WTC11 (cell line): ENCODE measurements around the gene TNFRSF11A. TPM values are rescaled to one million over a fixed set of nuclear protein-coding genes. Genes with fewer than 3 reads are reported as not detected.

ENCODE experiments used
- ATAC-seq: fragments of 200-7000 bp; cut with Tn5 transposase; 2 replicates; pipeline ENCODE4 v1.10.0; 2021; ENCODE audit warnings: mild to moderate bottlenecking, moderate library complexity
- CTCF ChIA-PET: fragments of 300-600 bp; sonication (Branson Sonifier 250); formaldehyde crosslinking; loops from one replicate; lab custom pipeline; 2021; ENCODE audit warnings: antibody characterized with exemption; lab: Charles Lee
- POLR2A ChIA-PET: fragments of 350-600 bp; sonication (Branson Sonifier 250); formaldehyde crosslinking; loops from one replicate; lab custom pipeline; 2021; ENCODE audit warnings: antibody characterized with exemption; lab: Charles Lee
- DNase-seq: peaks from one replicate; pipeline ENCODE4 v3.0.0; 2021; ENCODE audit warnings: low spot score
- H3K27ac Mint-ChIP-seq: 2 replicates; pipeline ENCODE4 v1.8.0; 2021; ENCODE audit warnings: mixed read lengths
- H3K27me3 Mint-ChIP-seq: 2 replicates; pipeline ENCODE4 v1.8.0; 2021; ENCODE audit warnings: low read depth, mild to moderate bottlenecking, moderate library complexity, mixed read lengths
- H3K36me3 Mint-ChIP-seq: 2 replicates; pipeline ENCODE4 v1.8.0; 2021; ENCODE audit warnings: mixed read lengths
- H3K4me1 Mint-ChIP-seq: 2 replicates; pipeline ENCODE4 v1.8.0; 2022; ENCODE audit warnings: mixed read lengths
- H3K4me3 Mint-ChIP-seq: 2 replicates; pipeline ENCODE4 v1.8.0; 2021; ENCODE audit warnings: mild to moderate bottlenecking, moderate library complexity, mixed read lengths
- H3K9me3 Mint-ChIP-seq: 2 replicates; pipeline ENCODE4 v1.8.0; 2021; ENCODE audit warnings: mixed read lengths
- AFF4 ChIP-seq: sonication (generic); formaldehyde crosslinking; IDR thresholded peaks from 2 replicates; pipeline ENCODE4 v1.8.1; 2023; ENCODE audit warnings: mild to moderate bottlenecking, missing genetic modification reagents, borderline replicate concordance
- ATF3 ChIP-seq: sonication (generic); formaldehyde crosslinking; conservative IDR thresholded peaks from 2 replicates; pipeline ENCODE4 v1.8.1; 2022; ENCODE audit warnings: mild to moderate bottlenecking, missing genetic modification reagents
- CREM ChIP-seq: sonication (generic); formaldehyde crosslinking; IDR thresholded peaks from 2 replicates; pipeline ENCODE4 v1.8.1; 2022; ENCODE audit warnings: mild to moderate bottlenecking, missing genetic modification reagents, moderate library complexity
- CTCF ChIP-seq: fragments of 200-600 bp; IDR thresholded peaks from 2 replicates; pipeline ENCODE4 v1.8.0; 2022; ENCODE audit warnings: antibody characterized with exemption
- ETV6 ChIP-seq: sonication (generic); formaldehyde crosslinking; IDR thresholded peaks from 2 replicates; pipeline ENCODE4 v1.8.1; 2022; ENCODE audit warnings: mild to moderate bottlenecking, missing genetic modification reagents
- GABPB1 ChIP-seq: sonication (generic); formaldehyde crosslinking; IDR thresholded peaks from 2 replicates; pipeline ENCODE4 v1.8.1; 2023; ENCODE audit warnings: mild to moderate bottlenecking, missing genetic modification reagents
- MLX ChIP-seq: sonication (generic); formaldehyde crosslinking; IDR thresholded peaks from 2 replicates; pipeline ENCODE4 v1.8.1; 2023; ENCODE audit warnings: mild to moderate bottlenecking, missing genetic modification reagents, moderate library complexity
- MXD4 ChIP-seq: fragments of 250-450 bp; sonication (Bioruptor Pico); IDR thresholded peaks from 2 replicates; pipeline ENCODE4 v1.8.0; 2021; ENCODE audit warnings: mild to moderate bottlenecking, moderate library complexity, borderline replicate concordance
- NFATC4 ChIP-seq: fragments of 250-450 bp; sonication (Bioruptor Pico); IDR thresholded peaks from 2 replicates; pipeline ENCODE4 v1.9.0; 2021; ENCODE audit warnings: mild to moderate bottlenecking
- NR2C2 ChIP-seq: sonication (generic); formaldehyde crosslinking; IDR thresholded peaks from 2 replicates; pipeline ENCODE4 v1.8.0; 2022; ENCODE audit warnings: mild to moderate bottlenecking, missing genetic modification reagents
- PREB ChIP-seq: sonication (generic); formaldehyde crosslinking; IDR thresholded peaks from 2 replicates; pipeline ENCODE4 v1.8.1; 2022; ENCODE audit warnings: mild to moderate bottlenecking, missing genetic modification reagents, moderate library complexity, borderline replicate concordance
- PRRX2 ChIP-seq: fragments of 250-450 bp; sonication (Bioruptor Pico); IDR thresholded peaks from 2 replicates; pipeline ENCODE4 v1.8.0; 2021; ENCODE audit warnings: mild to moderate bottlenecking
- SP1 ChIP-seq: sonication (generic); formaldehyde crosslinking; conservative IDR thresholded peaks from 2 replicates; pipeline ENCODE4 v1.8.1; 2022; ENCODE audit warnings: missing genetic modification reagents
- STAT6 ChIP-seq: sonication (generic); formaldehyde crosslinking; conservative IDR thresholded peaks from 2 replicates; pipeline ENCODE4 v1.8.1; 2023; ENCODE audit warnings: mild to moderate bottlenecking, low read depth, missing genetic modification reagents, moderate library complexity
- TCF7 ChIP-seq: sonication (generic); formaldehyde crosslinking; IDR thresholded peaks from 2 replicates; pipeline ENCODE4 v1.8.0; 2022; ENCODE audit warnings: mild to moderate bottlenecking, low read depth, missing genetic modification reagents, moderate library complexity
- ZBTB21 ChIP-seq: sonication (generic); formaldehyde crosslinking; IDR thresholded peaks from 2 replicates; pipeline ENCODE4 v1.8.1; 2023; ENCODE audit warnings: mild to moderate bottlenecking, missing genetic modification reagents, borderline replicate concordance
- ZNF121 ChIP-seq: sonication (generic); formaldehyde crosslinking; IDR thresholded peaks from 2 replicates; pipeline ENCODE4 v1.8.0; 2023; ENCODE audit warnings: missing genetic modification reagents
- ZNF219 ChIP-seq: sonication (generic); formaldehyde crosslinking; IDR thresholded peaks from 2 replicates; pipeline ENCODE4 v1.8.0; 2023; ENCODE audit warnings: missing genetic modification reagents, mild to moderate bottlenecking, borderline replicate concordance
- ZNF671 ChIP-seq: fragments of 250-450 bp; sonication (Bioruptor Pico); IDR thresholded peaks from 2 replicates; pipeline ENCODE4 v1.8.0; 2021; ENCODE audit warnings: mild to moderate bottlenecking
- total RNA-seq: library from RNA; stranded (reverse); gene quantifications from 3 replicates; pipeline ENCODE4 v1.2.3, GENCODE V29; 2021

The TNFRSF11A gene
- total RNA-seq, 1 experiment from 2014 or later = 4.9 TPM

GRCh38 chr18:62339106-62339988 is 14.2 kb downstream of the TNFRSF11A start:
- Mint-ChIP-seq H3K27ac (peak overlapping the region; percentile 35), H3K36me3 (no peaks in the 10 kb centered on the region), H3K27me3 (no peaks in the 10 kb centered on the region; the same call in 1 of the 2 replicates), H3K9me3 (no peaks in the 10 kb centered on the region), H3K4me1 (peaks cover 38% of the 10 kb centered on the region), H3K4me3 (peak overlapping the region; percentile 56)
- ChIA-PET POLR2A (no interaction called here), CTCF (interaction anchor here (0.6 to 2.0 kb wide), 6 partner anchors 9 to 244 kb away, joined by 3 to 5 read pairs (median 4); partner anchors contain the start of gene TNFRSF11A)
- peak; percentile 36 for DNase-seq
- no peak for TF ChIP-seq ZNF219 (CRISPR knock-in tag)
- no peak for TF ChIP-seq MXD4 (CRISPR knock-in tag)
- no peak for TF ChIP-seq MLX
- TF ChIP-seq PREB (CRISPR knock-in tag) = no peak
- TF ChIP-seq TCF7 (CRISPR knock-in tag) = no peak
- no peak for TF ChIP-seq NR2C2 (CRISPR knock-in tag)
- TF ChIP-seq CREM = no peak
- TF ChIP-seq STAT6 (CRISPR knock-in tag) = no peak
- TF ChIP-seq ATF3 (CRISPR knock-in tag) = no peak
- TF ChIP-seq ZNF121 (CRISPR knock-in tag) = no peak
- TF ChIP-seq ETV6 (CRISPR knock-in tag) = no peak
- peak; percentile 84 for ATAC-seq

GRCh38 chr18:62340996-62341395 is 15.9 kb downstream of the TNFRSF11A start:
- Mint-ChIP-seq H3K9me3 (no peaks in the 10 kb centered on the region), H3K4me1 (peaks cover 50% of the 10 kb centered on the region)
- TF ChIP-seq ZNF671 (CRISPR knock-in tag) = no peak
- TF ChIP-seq SP1 (CRISPR knock-in tag) = no peak
- TF ChIP-seq MXD4 (CRISPR knock-in tag) = no peak
- TF ChIP-seq NFATC4 (CRISPR knock-in tag) = no peak
- no peak for TF ChIP-seq GABPB1 (CRISPR knock-in tag)
- no peak for TF ChIP-seq NR2C2 (CRISPR knock-in tag)
- no peak for TF ChIP-seq ATF3 (CRISPR knock-in tag)
- no peak for TF ChIP-seq PRRX2 (CRISPR knock-in tag)
- TF ChIP-seq AFF4 (CRISPR knock-in tag) = no peak
- TF ChIP-seq STAT6 (CRISPR knock-in tag) = no peak
- no peak for TF ChIP-seq ZBTB21 (CRISPR knock-in tag)
- no peak for TF ChIP-seq CTCF

More at GRCh38 chr18:62340996-62341395, 15.9 kb downstream of the TNFRSF11A start:
- Mint-ChIP-seq H3K27ac (no peak overlapping the region), H3K4me3 (no peak overlapping the region), H3K36me3 (no peaks in the 10 kb centered on the region), H3K27me3 (no peaks in the 10 kb centered on the region; the same call in 1 of the 2 replicates)
- ChIA-PET POLR2A (no interaction called here), CTCF (interaction anchor here (1.3 to 2.0 kb wide), 2 partner anchors 16 to 59 kb away, joined by 5 to 6 read pairs; partner anchors contain the start of gene TNFRSF11A)
- DNase-seq (no peak), ATAC-seq (no peak)
